ENCODE data around the gene LAMTOR3.

GRCh38 chr4:99863804-99864203 lies 30.4 kb downstream of the LAMTOR3 start:
- TF ChIP-seq POLR2A (IDR thresholded peaks at IDR 0.05) (no peak), CTCF (IDR thresholded peaks at IDR 0.05) (no peak)
